GM10266 (cell line): Measurements from ENCODE around the gene EP400.

Experiments used
- DNase-seq: peaks from one replicate; pipeline ENCODE4 v3.0.0; 2012; ENCODE audit errors: extremely low spot score
- TF ChIP-seq, protein P1 (sequence below): IDR thresholded peaks from 2 replicates; pipeline ENCODE4 v1.5.1; 2012; ENCODE audit warnings: mild to moderate bottlenecking, low read depth; ENCODE audit not compliant: control insufficient read depth, insufficient read depth; ENCODE audit errors: missing control alignments

Gene EP400

DNA sequence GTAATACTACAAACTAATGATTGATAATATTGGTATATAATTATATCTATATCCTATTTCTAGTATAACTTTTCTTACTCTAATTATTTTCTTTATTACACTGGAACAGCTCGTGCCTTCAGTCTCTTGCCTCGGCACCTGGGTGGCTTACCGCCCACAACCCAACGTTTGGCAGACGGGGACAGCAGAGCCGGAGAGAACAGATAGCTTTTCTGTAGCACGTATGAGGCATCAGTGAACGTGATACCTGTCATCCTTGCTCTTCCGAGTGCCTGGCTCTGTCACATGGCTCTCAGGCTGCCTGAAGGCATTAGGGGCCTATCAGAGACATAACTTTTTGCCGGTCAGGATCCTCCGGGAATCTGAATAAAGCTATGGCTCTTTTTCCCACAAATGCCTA is 15.2 kb upstream of the EP400 start:
- TF ChIP-seq, protein P1, sequence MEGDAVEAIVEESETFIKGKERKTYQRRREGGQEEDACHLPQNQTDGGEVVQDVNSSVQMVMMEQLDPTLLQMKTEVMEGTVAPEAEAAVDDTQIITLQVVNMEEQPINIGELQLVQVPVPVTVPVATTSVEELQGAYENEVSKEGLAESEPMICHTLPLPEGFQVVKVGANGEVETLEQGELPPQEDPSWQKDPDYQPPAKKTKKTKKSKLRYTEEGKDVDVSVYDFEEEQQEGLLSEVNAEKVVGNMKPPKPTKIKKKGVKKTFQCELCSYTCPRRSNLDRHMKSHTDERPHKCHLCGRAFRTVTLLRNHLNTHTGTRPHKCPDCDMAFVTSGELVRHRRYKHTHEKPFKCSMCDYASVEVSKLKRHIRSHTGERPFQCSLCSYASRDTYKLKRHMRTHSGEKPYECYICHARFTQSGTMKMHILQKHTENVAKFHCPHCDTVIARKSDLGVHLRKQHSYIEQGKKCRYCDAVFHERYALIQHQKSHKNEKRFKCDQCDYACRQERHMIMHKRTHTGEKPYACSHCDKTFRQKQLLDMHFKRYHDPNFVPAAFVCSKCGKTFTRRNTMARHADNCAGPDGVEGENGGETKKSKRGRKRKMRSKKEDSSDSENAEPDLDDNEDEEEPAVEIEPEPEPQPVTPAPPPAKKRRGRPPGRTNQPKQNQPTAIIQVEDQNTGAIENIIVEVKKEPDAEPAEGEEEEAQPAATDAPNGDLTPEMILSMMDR: no peak
- DNase-seq: no peak

DNA sequence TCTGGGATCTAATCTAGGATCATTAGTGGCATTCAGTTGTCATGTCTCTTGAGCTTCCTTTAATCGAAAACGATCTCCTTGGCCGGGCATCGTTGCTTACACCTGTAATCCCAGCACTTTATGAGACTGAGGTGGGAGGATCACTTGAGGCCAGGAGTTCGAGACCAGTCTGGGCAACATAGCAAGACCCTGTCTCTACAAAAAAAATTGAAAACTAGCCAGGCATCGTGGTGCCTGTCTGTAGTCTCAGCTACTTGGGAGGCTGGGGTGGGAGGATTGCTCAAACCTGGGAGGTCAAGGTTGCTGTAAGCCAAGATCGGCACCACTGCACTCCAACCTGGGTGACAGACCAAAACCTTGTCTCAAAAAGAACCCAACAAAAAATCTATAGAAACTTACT is 11.7 kb upstream of the EP400 start:
- no peak for DNase-seq
- TF ChIP-seq, protein P1: no peak

DNA sequence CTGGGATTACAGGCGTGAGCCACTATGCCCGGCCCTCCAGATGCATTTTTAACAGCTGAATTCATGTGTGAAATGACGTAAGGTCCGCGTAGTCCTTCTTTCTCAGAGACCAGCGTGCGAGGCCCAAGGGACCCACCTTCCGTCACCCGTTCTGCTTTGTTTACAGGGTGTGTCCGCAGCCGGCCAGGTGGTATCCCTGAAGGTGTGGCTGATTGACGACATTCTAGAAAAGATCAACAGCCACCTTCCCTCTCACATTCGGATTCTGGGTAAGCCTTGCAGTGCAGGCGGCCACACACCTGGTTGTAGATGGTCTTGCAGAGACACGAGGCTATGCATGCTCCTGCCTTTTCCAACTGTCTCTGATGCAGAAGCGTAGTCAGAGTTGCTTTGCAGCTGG is 10.7 kb upstream of the EP400 start:
- DNase-seq: no peak
- TF ChIP-seq, protein P1: no peak

DNA sequence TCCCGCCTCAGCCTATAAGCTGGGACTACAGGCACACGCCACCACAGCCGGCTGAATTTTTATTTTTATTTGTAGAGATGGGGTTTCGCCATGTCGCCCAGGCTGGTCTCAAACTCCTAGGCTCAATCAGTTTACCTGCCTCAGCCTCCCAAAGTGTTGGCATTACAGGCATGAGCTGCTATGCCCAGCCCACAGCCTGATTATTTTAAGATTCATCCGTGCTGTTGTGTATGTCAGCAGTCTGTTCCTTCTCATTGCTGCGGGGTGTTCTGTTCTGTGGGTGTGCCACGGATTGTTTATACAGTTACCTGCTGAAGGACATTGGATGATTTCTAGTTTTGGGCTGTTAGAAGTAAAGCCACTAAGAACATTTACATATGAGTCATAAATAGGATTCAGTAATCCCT is 9.6 kb upstream of the EP400 start:
- TF ChIP-seq, protein P1: no peak
- no peak for DNase-seq

DNA sequence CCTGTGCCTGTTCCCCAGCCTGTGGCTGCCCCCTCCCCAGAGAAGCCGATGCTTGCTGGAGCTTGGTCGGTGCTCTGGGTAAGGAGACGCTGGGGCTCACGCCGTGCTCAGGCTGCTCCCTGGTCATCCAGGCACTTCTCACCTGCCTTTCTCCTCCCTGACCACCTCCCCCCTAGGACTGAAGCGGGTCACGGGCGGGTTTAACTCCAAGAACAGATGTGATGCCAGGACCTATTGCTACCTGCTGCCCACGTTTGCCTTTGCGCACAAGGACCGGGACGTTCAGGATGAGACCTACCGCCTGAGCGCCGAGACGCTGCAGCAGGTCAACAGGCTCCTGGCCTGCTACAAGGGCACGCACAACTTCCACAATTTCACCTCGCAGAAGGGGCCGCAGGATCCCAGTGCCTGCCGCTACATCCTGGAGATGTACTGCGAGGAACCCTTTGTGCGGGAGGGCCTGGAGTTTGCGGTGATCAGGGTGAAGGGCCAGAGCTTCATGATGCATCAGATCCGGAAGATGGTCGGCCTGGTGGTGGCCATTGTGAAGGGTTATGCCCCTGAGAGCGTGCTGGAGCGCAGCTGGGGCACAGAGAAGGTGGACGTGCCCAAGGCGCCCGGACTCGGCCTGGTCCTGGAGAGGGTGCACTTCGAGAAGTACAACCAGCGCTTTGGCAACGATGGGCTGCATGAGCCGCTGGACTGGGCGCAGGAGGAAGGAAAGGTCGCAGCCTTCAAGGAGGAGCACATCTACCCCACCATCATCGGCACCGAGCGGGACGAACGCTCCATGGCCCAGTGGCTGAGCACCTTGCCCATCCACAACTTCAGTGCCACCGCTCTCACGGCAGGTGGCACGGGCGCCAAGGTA is 8.4 kb upstream of the EP400 start:
- no peak for DNase-seq
- TF ChIP-seq, protein P1: no peak

DNA sequence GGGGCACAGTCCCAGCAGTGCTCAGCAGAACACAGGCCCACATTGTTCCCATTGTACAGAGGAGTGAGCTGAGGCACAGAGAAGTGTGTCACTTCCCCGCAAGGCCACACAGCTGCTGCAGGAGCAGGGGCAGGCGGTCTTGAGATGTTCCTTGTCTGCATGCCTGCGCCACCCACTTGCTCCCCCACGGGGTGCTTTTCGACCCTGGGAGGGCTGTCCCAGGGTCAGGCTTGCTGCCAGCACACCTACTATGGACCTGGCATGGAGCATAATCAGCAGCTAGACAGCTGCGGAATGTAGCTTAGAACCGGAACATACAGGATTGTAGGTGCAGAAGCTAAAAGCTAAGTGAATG is 7.8 kb upstream of the EP400 start:
- no peak for DNase-seq
- TF ChIP-seq, protein P1: no peak

DNA sequence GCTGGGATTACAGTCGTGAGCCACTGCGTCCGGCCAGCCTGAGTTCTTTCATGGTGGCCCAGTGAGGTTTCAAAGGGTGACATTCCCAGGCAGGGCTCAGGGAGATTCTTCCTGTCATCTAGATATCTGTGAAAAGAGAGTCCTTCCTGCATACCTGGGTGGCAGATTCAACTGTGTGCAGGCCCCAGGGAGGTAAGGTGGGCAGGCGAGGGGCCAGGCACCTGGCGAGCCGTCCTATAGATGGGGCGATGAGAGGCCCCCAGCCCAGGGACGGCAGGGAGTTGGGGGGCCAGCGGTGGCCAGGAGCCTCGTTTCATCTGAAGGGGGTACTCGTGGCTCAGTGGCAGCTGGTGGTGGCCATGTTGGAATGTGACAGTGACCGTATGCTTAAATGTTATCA is 7.1 kb upstream of the EP400 start:
- TF ChIP-seq, protein P1: no peak
- DNase-seq: no peak
